Pulmonary artery endothelial cell (primary cell): ENCODE results near the gene C16orf95. TPM values are rescaled to one million over a fixed set of nuclear protein-coding genes. Genes with fewer than 3 reads are reported as not detected.

ENCODE experiments used
- DNase-seq: peaks from one replicate; pipeline ENCODE4 v3.0.0-alpha.2; 2011; ENCODE audit warnings: low read depth, low spot score
- total RNA-seq: library from RNA; depleted of rRNA; stranded (reverse); fragments of >200 nt; gene quantifications from 2 replicates; pipeline ENCODE4 v1.2.3, GENCODE V29; 2014

The C16orf95 gene
- total RNA-seq, 1 donor from 2014 or later: 4.3 TPM

DNA sequence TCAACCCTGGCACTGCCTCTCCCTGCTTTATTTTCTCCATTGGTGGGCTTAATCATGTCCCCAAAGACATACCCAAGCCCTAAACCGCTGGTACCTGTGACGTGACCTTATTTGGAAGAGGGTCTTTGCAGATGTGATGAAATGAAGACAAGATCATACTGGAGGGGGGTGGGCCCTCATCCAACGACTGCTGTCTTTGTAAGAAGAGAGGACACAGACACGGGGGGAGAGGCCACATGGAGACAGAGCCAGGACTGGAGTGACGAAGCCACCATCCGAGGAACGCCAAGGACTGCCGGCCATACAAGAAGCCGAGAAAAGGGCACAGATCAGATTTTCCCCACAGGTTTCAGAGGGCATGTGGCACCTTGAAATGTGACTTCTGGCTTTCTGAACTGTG, 62.5 kb downstream of the C16orf95 start:
- no peak for DNase-seq

DNA sequence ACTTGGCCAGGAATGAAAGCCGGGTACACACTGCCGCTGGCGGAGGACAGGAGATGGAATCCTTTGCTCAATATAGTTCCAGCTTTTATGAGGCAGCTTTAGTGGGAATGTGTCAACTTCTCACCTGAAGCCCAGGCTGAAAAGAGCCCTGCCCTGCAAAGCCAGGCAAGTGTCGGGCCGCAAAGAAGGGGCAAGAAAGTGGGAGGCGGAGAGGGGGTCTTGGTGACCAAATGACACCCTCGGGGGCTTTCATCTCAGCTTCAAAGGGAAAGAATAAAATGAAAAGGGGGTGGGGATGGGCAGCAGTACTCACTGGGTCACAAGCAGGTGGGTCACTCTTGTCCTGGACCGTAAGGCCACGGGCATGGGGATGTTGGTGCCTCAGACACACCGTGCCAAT, 62.9 kb downstream of the C16orf95 start:
- DNase-seq: no peak

DNA sequence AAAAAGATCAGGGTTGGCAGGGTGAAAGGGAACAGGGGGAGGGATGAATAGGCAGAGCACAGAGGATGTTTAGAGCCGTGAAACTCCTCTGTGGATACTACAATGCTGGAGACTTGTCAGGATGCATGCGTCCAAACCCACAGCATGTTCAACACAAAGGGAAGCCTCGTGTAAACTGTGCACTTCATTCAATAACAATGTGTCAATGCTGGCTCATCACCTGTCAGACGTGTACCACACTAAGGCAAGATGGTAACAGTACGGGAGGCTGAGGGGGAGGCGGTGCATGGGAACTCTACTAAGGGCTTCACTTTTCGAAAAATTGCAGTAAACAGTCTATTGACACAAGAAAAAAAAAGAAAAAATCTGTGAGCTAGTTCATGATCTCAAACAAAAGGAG, 63.7 kb downstream of the C16orf95 start:
- DNase-seq: no peak

Other genes starting within 250 kb of the C16orf95 start
- gene FBXO31, start 66.4 kb upstream of the C16orf95 start, total RNA-seq: 26.3 and 28.2 TPM in 2 replicates
- gene MAP1LC3B, start 74.9 kb upstream of the C16orf95 start, total RNA-seq: 26.1 and 28.4 TPM in 2 replicates
- gene ZCCHC14, start 175.6 kb upstream of the C16orf95 start, total RNA-seq: 6.4 and 9.2 TPM in 2 replicates